Panc1 (cell line): Measurements from ENCODE around the gene DCP2. TPM values are rescaled to one million over a fixed set of nuclear protein-coding genes. Genes with fewer than 3 reads are reported as not detected.
A peak's percentile ranks its signal among the peaks of the same experiment; 100 is the strongest.

ENCODE experiments used
- ATAC-seq: fragments of 200-7000 bp; cut with Tn5 transposase; 2 replicates; pipeline ENCODE4 v1.9.1; 2020; ENCODE audit warnings: mild to moderate bottlenecking, moderate library complexity
- BruUV-seq: library from RNA; stranded (reverse); fragments of 400-500 nt; replicated peaks from 2 replicates; lab custom pipeline; 2021; lab: Mats Ljungman, UMichigan
- CTCF ChIA-PET: fragments of 300-600 bp; sonication (Branson Sonifier 250); formaldehyde crosslinking; loops from one replicate; lab custom pipeline; 2022; ENCODE audit warnings: antibody characterized with exemption; lab: Charles Lee
- POLR2A ChIA-PET: fragments of 300-600 bp; sonication (Branson Sonifier 250); formaldehyde crosslinking; loops from one replicate; lab custom pipeline; 2022; ENCODE audit warnings: antibody characterized with exemption; lab: Charles Lee
- DNase-seq: peaks from one replicate; pipeline ENCODE4 v3.0.0-alpha.2; 2010; ENCODE audit warnings: low read depth, low spot score
- H3K27ac ChIP-seq: 2 replicates; pipeline ENCODE4 v1.5.1; 2011; ENCODE audit warnings: mild to moderate bottlenecking, low read length, inconsistent platforms
- H3K27me3 ChIP-seq: fragments of 200-500 bp; sonication (Bioruptor generic); 2 replicates; pipeline ENCODE4 v1.6.0; 2014; ENCODE audit warnings: low read length, inconsistent platforms; ENCODE audit not compliant: control insufficient read depth, insufficient read depth
- H3K36me3 ChIP-seq: fragments of 200-500 bp; sonication (Bioruptor generic); 2 replicates; pipeline ENCODE4 v1.5.1; 2014; ENCODE audit warnings: inconsistent platforms, mild to moderate bottlenecking, low read length, moderate library complexity; ENCODE audit not compliant: control insufficient read depth, insufficient read depth
- H3K4me1 ChIP-seq: 2 replicates; pipeline ENCODE4 v1.5.1; 2011; ENCODE audit warnings: inconsistent platforms, mild to moderate bottlenecking, low read length, moderate library complexity; ENCODE audit not compliant: control insufficient read depth, insufficient read depth
- H3K4me3 ChIP-seq, 2 experiments: 2 replicates each; pipeline ENCODE4 v1.5.1; 2011 to 2012; ENCODE audit warnings: low read depth in 2 of 2, low read length in 2 of 2, mild to moderate bottlenecking in 2 of 2, inconsistent platforms in 1 of 2, moderate library complexity in 1 of 2
- H3K9me3 ChIP-seq: fragments of 200-500 bp; sonication (Bioruptor generic); 2 replicates; pipeline ENCODE4 v1.5.1; 2014; ENCODE audit warnings: low read depth, mild to moderate bottlenecking, inconsistent platforms, low read length, moderate library complexity; ENCODE audit not compliant: control insufficient read depth, insufficient read depth
- POLR2AphosphoS5 ChIP-seq: IDR thresholded peaks from 2 replicates; pipeline ENCODE4 v1.6.1; 2012; ENCODE audit warnings: mild to moderate bottlenecking, low read depth, low read length, moderate library complexity
- TCF7L2 ChIP-seq: IDR thresholded peaks from 2 replicates; pipeline ENCODE4 v1.6.1; 2011; ENCODE audit warnings: mild to moderate bottlenecking, low read depth, low read length, inconsistent platforms
- in situ Hi-C: cut with HindIII; loops from 2 replicates; pipeline ENCODE4 v1.10.0; 2016; ENCODE audit warnings: low sequenced_read_pairs, low pct_unique_long_range_greater_than_20kb
- intact Hi-C: fragments of 100-400 bp; cut with micrococcal nuclease; formaldehyde crosslinking; loops from one replicate; pipeline ENCODE4 v1.10.0; 2022; ENCODE audit not compliant: unreplicated experiment
- total RNA-seq: library from RNA; stranded (reverse); gene quantifications from one replicate; pipeline ENCODE4 v1.2.1, GENCODE V29; 2021; ENCODE audit not compliant: unreplicated experiment
- TF ChIP-seq, protein P1 (sequence below), 2 experiments: IDR thresholded peaks; 2 replicates each; pipeline ENCODE4 v1.6.1; 2011 to 2012; ENCODE audit warnings: low read depth in 2 of 2, control low read depth in 1 of 2, low read length in 1 of 2, mild to moderate bottlenecking in 1 of 2, moderate library complexity in 1 of 2; ENCODE audit not compliant: insufficient read depth in 1 of 2
- TF ChIP-seq, protein P2 (sequence below): fragments of 450-650 bp; IDR thresholded peaks from 2 replicates; pipeline ENCODE4 v1.5.1; 2017; ENCODE audit warnings: mild to moderate bottlenecking

DCP2 gene
- total RNA-seq, 1 experiment from 2014 or later, result 70.4 TPM

DNA sequence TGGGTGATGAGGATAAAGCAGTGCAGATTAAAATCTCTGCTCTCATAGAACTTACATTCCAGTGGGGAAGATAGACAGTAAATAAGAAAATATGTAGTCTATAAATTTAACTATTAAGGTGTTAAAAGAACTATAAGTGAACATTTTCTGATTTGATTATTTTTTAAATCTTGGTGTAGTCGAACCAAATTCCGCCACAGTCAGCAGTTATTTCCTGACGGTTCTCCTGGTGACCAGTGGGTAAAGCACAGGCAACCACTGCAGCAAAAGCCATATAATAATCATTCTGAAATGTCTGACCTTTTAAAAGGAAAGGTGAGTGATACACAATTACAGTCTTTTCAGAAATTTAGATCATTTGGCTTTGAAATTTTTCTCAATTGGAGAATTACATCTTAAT lies 27.2 kb downstream of the DCP2 start:
- ChIA-PET CTCF (no interaction called here), POLR2A (no interaction called here)
- no peak overlapping the region for H3K27ac ChIP-seq
- no peak for ATAC-seq
- no peak for TF ChIP-seq TCF7L2
- in situ Hi-C loops (no loop called here), intact Hi-C loops (no loop called here)
- H3K27me3 ChIP-seq, result no peaks in the 10 kb centered on the region
- DNase-seq, result no peak
- H3K9me3 ChIP-seq, result no peaks in the 10 kb centered on the region
- peaks cover 43% of the 10 kb centered on the region for H3K36me3 ChIP-seq
- no peaks in the 10 kb centered on the region for H3K4me1 ChIP-seq
- no TSS peak for BruUV-seq
- no peak overlapping the region for H3K4me3 ChIP-seq

DNA sequence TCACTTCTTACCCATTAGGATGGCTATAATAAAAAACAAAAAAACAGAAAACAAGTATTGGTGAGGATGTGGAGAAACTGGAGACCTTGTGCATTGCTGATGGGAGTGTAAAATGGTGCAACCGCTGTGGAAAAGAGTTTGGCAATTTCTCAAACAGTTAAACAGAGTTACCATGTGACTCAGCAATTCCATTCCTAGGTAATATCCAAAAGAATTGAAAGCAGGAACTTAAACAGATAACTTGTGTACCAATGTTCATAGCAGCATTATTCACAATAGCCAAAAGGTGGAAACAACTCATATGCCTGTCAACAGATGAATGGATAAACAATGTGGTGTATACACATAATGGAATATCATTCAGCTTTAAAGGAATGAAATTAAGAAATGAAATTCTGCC lies 28.9 kb downstream of the DCP2 start:
- CTCF ChIA-PET, result interaction anchor here (0.6 kb wide), 1 partner anchor 289 kb away, joined by 3 read pairs; no protein-coding TSS in a partner anchor
- intact Hi-C loops, result no loop called here
- DNase-seq (no peak), ATAC-seq (no peak)
- TSS peak; percentile 13 for BruUV-seq
- Histone ChIP-seq H3K4me1 (no peaks in the 10 kb centered on the region), H3K27ac (no peak overlapping the region), H3K27me3 (no peaks in the 10 kb centered on the region), H3K9me3 (no peaks in the 10 kb centered on the region), H3K36me3 (peaks cover 40% of the 10 kb centered on the region), H3K4me3 (no peak overlapping the region)
- in situ Hi-C loops, result no loop called here
- no peak for TF ChIP-seq TCF7L2
- POLR2A ChIA-PET, result no interaction called here

DNA sequence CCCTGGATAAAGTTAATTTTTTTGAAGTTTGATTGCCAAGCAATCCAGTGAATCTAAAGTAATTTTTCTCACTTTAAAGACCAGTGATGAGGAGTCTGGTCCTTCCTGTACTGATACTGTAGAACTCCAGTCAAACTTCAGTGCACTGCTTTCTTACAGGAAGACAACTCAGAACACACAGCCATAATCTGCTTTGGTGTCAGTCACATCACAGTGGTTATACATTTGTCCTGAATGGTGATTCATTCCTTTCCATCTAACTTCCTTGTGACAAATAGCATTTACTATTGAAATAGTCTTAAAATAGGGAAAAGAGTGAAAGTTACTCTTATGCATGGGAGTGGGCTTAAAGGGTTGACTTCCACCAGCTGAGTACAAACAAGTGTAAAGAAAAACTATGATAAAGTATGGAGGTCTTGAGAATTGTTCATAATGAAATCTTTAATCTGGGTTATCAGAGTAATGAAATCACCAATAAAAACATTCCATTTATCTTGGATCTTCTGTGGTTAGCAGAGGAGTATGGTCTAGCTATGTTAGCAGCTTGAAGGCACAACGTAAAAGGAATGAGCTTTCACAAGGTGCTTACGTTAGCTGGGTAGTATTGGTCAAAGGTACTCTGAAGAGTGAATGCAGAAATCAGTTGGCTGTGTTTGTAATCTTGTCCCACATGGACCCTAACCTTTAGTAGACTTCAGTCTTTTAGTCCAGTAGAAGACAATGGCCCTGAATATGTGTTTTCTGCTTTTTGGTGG lies 41.5 kb downstream of the DCP2 start:
- DNase-seq, result no peak
- POLR2A ChIA-PET, result no interaction called here

More for the DNA sequence above, 41.5 kb downstream of the DCP2 start:
- H3K4me1 ChIP-seq, result peaks cover 24% of the 10 kb centered on the region
- intact Hi-C loops, result no loop called here
- ATAC-seq, result peak; percentile 44; the same call in 1 of the 2 replicates
- no TSS peak for BruUV-seq
- in situ Hi-C loops, result no loop called here
- no peak overlapping the region for H3K27ac ChIP-seq
- no peak overlapping the region for H3K4me3 ChIP-seq
- TF ChIP-seq, protein P1, sequence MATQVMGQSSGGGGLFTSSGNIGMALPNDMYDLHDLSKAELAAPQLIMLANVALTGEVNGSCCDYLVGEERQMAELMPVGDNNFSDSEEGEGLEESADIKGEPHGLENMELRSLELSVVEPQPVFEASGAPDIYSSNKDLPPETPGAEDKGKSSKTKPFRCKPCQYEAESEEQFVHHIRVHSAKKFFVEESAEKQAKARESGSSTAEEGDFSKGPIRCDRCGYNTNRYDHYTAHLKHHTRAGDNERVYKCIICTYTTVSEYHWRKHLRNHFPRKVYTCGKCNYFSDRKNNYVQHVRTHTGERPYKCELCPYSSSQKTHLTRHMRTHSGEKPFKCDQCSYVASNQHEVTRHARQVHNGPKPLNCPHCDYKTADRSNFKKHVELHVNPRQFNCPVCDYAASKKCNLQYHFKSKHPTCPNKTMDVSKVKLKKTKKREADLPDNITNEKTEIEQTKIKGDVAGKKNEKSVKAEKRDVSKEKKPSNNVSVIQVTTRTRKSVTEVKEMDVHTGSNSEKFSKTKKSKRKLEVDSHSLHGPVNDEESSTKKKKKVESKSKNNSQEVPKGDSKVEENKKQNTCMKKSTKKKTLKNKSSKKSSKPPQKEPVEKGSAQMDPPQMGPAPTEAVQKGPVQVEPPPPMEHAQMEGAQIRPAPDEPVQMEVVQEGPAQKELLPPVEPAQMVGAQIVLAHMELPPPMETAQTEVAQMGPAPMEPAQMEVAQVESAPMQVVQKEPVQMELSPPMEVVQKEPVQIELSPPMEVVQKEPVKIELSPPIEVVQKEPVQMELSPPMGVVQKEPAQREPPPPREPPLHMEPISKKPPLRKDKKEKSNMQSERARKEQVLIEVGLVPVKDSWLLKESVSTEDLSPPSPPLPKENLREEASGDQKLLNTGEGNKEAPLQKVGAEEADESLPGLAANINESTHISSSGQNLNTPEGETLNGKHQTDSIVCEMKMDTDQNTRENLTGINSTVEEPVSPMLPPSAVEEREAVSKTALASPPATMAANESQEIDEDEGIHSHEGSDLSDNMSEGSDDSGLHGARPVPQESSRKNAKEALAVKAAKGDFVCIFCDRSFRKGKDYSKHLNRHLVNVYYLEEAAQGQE (IDR thresholded peaks at IDR 0.05; ENCODE audit: insufficient read depth in 1 of 2, low read depth in 2 of 2, low read length in 1 of 2), result no peak
- TF ChIP-seq TCF7L2, result no peak
- TF ChIP-seq, protein P2, sequence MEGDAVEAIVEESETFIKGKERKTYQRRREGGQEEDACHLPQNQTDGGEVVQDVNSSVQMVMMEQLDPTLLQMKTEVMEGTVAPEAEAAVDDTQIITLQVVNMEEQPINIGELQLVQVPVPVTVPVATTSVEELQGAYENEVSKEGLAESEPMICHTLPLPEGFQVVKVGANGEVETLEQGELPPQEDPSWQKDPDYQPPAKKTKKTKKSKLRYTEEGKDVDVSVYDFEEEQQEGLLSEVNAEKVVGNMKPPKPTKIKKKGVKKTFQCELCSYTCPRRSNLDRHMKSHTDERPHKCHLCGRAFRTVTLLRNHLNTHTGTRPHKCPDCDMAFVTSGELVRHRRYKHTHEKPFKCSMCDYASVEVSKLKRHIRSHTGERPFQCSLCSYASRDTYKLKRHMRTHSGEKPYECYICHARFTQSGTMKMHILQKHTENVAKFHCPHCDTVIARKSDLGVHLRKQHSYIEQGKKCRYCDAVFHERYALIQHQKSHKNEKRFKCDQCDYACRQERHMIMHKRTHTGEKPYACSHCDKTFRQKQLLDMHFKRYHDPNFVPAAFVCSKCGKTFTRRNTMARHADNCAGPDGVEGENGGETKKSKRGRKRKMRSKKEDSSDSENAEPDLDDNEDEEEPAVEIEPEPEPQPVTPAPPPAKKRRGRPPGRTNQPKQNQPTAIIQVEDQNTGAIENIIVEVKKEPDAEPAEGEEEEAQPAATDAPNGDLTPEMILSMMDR, result no peak
- no peak for TF ChIP-seq POLR2AphosphoS5
- CTCF ChIA-PET, result no interaction called here
- H3K27me3 ChIP-seq, result no peaks in the 10 kb centered on the region
- no peaks in the 10 kb centered on the region for H3K9me3 ChIP-seq
- peaks cover 20% of the 10 kb centered on the region for H3K36me3 ChIP-seq
